Effector memory CD4-positive, alpha-beta T cell (primary cell): ENCODE data around the gene SLC52A1.
"Not testable (repeated sequence)": the region's sequence is repeated elsewhere in the genome, so short reads cannot be mapped to it uniquely, and the experiment has no call there.

ENCODE experiments used
- DNase-seq, 3 donors: peaks; one replicate each; pipeline ENCODE4 v3.0.0-alpha.2; 2020
- H3K27ac ChIP-seq: 2 replicates; pipeline ENCODE4 v1.7.0; 2013; ENCODE audit warnings: mild to moderate bottlenecking, low read length, moderate library complexity; ENCODE audit not compliant: insufficient read depth, poor library complexity, severe bottlenecking
- H3K27me3 ChIP-seq: replicated peaks from 2 replicates; pipeline ENCODE4 v1.7.0; 2013; ENCODE audit warnings: mild to moderate bottlenecking, low read length; ENCODE audit not compliant: insufficient read depth, control insufficient read depth, poor library complexity, severe bottlenecking
- H3K36me3 ChIP-seq: 2 replicates; pipeline ENCODE4 v1.7.0; 2013; ENCODE audit warnings: mild to moderate bottlenecking, low read length, moderate library complexity; ENCODE audit not compliant: control insufficient read depth, insufficient read depth
- H3K4me1 ChIP-seq: 2 replicates; pipeline ENCODE4 v1.7.0; 2013; ENCODE audit warnings: low read length, mild to moderate bottlenecking; ENCODE audit not compliant: control insufficient read depth, insufficient read depth, poor library complexity, severe bottlenecking
- H3K4me3 ChIP-seq: 2 replicates; pipeline ENCODE4 v1.7.0; 2013; ENCODE audit warnings: low read length, low read depth, mild to moderate bottlenecking; ENCODE audit not compliant: insufficient read depth, poor library complexity, severe bottlenecking
- H3K9me3 ChIP-seq: 2 replicates; pipeline ENCODE4 v1.7.0; 2013; ENCODE audit warnings: mild to moderate bottlenecking, low read length, moderate library complexity; ENCODE audit not compliant: control insufficient read depth
- total RNA-seq, 3 donors: gene quantifications; one replicate each; lab custom pipeline; 2026; lab: John Stamatoyannopoulos, UW

The SLC52A1 gene
- 0 to 0.61 (median 0.58) reads per million in 3 donors for total RNA-seq

DNA sequence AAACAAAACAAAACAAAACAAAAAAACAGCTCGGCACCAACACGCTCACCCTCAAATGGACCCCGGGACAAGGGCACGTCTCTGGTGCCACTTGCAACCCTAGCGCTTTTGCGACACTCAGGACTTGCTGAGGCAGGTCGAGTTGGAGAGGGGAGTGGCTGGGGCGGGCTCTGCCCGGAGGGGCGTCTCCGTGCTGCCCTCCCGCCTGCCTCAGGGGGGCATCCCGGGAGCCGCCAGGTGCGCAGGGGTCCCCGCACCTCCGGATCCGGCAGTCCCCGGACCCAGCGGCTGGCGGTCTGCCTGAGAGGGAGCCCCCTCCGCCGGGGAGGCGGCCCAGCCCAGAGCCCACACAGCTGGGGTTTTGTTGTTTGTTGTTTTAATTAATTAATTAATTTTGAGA is at the start of gene SLC52A1:
TSS of gene SLC52A1 (minus strand) at position 112 of the 400 bp plus-strand sequence. CDS start 820 bp downstream, outside the sequence.
- H3K4me3 ChIP-seq: no peak within 1 kb of the TSS

DNA sequence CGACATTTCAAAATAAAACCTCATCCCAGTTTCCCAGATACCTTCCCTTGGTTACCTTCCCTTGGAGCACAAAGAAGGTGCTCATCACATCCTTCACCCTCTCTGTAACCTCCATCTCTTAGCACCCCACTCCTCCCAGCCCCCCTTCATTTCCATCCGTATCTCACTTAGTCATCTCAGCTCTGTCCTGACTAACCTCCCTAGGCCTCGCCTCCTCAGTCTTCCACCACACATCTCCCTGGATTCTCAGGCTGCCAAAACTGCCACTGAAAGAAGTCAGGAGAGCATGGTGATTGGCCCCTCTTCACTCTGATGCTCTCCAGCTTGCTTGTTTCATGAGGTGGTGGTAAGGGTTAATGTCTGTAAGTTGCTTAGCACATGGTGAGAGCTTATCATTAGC is 45.4 kb upstream of the SLC52A1 start:
- DNase-seq: no peak
- no peaks in the 10 kb centered on the region for H3K36me3 ChIP-seq
- H3K4me1 ChIP-seq: peaks cover 10% of the 10 kb centered on the region
- no peak overlapping the region for H3K27ac ChIP-seq
- no peaks in the 10 kb centered on the region for H3K27me3 ChIP-seq
- peaks cover 1% of the 10 kb centered on the region for H3K9me3 ChIP-seq
- no peak overlapping the region for H3K4me3 ChIP-seq

More for the DNA sequence above, at the start of gene SLC52A1:
- Histone ChIP-seq H3K27ac (no peak within 1 kb of the TSS), H3K9me3 (no peaks in the 10 kb centered on the region), H3K27me3 (no peaks in the 10 kb centered on the region), H3K36me3 (no peaks in the 10 kb centered on the region), H3K4me1 (peaks cover 10% of the 10 kb centered on the region)
- DNase-seq: no peak

DNA sequence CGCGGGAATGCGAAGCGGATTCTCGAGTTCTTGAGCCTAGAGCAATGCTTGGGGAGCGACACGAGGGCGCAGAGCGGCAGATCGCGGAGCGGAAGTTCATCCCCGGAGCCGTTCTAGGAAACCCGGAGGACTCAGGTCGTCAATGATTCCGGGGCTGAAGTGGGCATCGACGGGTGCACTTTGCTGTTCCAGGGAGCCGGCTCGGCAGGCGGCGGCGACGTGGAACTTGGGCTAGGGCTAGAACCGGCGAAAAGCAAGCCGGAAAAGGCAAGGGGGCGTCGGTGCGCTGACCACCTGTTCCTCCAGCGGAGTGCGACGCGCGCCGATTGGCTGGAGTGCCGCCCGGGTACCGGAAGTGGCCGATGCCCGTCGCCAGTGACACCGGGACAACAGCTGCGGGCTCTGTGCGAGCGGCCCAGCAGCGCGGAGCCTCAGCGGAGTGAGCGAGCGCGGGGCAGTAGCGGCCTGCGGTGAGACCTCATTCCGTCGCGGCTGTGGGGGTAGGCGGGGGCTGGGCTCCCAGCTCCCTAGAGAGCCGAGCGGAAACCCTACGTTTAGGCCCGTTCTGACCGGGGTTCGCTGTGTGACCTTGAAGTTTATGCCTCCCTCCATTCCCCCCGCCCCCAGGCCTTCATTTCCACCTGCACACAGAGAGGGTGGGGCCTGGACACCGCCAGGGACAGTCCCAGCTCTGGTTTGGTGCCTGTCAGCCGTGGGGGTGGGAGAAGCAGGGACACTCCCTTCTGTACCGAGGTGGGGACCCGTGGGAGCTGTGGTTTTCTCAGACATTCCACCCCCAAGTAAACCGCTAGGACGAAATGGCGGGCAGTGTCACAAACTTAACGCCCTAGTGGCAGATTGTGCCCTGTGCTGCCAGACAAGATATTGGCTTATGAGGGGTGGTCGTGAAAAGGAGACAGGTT is 43.1 kb upstream of the SLC52A1 start, which contains the start of gene ZFP3:
TSS of gene ZFP3 (plus strand) at position 362 of the 923 bp plus-strand sequence. CDS start 13,038 bp downstream, outside the sequence.
- peak within 1 kb of the TSS; percentile 59 for H3K27ac ChIP-seq
- no peaks in the 10 kb centered on the region for H3K9me3 ChIP-seq
- DNase-seq: peak; percentile 45 to 55 (median 53)
- H3K4me1 ChIP-seq: peaks cover 10% of the 10 kb centered on the region
- H3K36me3 ChIP-seq: no peaks in the 10 kb centered on the region
- H3K27me3 ChIP-seq: no peaks in the 10 kb centered on the region
- H3K4me3 ChIP-seq: peak within 1 kb of the TSS; percentile 65

DNA sequence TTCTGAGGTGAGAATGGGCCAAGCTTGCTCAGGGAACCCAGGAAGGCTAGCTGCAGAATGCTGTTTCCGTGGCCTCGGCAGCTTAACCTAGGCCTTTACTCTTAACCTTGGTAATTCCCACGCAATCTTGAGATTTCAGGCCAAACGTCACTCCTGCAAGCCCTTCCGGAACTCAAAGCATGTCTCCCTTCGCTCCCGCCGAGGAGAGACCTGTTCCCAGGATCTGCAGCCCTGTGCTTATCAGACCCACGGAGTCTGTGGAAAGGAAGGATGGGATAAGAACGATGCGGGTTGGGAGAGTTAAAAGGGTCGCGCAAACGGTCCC is 42.5 kb upstream of the SLC52A1 start:
- Histone ChIP-seq H3K36me3 (no peaks in the 10 kb centered on the region), H3K27me3 (no peaks in the 10 kb centered on the region), H3K9me3 (no peaks in the 10 kb centered on the region), H3K4me1 (peaks cover 10% of the 10 kb centered on the region), H3K27ac (peak overlapping the region; percentile 59), H3K4me3 (peak overlapping the region; percentile 65)
- DNase-seq: no peak

DNA sequence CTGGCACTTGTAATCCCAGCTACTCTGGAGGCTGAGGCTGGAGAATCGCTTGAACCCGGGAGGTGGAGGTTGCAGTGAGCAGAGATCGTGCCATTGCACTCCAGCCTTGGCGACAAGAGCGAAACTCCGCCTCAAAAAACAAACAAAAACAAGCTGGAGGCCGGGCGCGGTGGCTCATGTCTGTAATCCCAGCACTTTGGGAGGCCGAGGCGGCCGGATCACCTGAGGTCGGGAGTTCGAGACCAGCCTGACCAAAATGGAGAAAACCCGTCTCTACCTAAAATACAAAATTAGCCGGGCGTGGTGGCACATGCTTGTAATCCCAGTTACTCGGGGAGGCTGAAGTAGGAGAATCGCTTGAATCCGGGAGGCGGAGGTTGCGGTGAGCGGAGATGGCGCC is 42.0 kb upstream of the SLC52A1 start:
- not testable (repeated sequence) for H3K36me3 ChIP-seq, H3K9me3 ChIP-seq, H3K4me3 ChIP-seq, H3K27ac ChIP-seq, DNase-seq, H3K27me3 ChIP-seq
- H3K4me1 ChIP-seq: peaks cover 10% of the 10 kb centered on the region

DNA sequence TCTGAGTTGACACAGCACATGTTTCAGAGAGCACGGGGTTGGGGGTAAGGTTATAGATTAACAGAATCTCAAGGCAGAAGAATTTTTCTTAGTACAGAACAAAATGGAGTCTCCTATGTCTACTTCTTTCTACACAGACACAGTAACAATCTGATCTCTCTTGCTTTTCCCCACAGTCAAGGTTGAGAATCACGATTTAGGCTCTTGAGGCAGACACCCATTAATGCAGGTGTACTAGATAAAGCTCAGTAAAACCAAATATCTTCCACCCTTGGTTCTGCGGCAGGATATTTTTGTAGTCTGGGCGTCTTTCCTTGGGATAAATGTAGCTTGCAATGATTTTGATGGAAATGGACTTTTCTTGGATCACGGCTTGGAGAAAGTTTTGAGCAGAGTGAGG is 40.2 kb upstream of the SLC52A1 start:
- H3K27me3 ChIP-seq: not testable (repeated sequence)

DNA sequence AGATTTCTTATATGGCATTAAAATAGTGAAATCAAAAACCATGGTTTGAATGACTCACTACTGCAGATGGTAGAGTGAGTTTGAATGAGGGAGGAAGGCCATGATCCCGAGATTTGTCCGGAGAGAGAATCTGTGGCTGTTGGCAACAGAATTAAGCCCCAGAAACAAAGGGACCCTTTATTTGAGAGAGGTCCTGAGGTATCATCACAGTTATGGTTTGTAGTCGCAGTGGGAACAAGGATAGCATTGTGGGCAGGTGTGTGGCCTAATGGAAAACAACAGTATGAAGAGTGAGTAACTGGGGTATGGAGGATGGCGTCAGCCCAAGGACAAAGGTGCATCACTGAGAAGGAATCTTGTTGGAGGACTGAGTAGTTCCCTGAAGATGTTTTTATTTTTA is 34.5 kb upstream of the SLC52A1 start:
- no peaks in the 10 kb centered on the region for H3K27me3 ChIP-seq
- no peaks in the 10 kb centered on the region for H3K36me3 ChIP-seq
- no peak overlapping the region for H3K27ac ChIP-seq
- H3K9me3 ChIP-seq: no peaks in the 10 kb centered on the region
- DNase-seq: no peak
- H3K4me1 ChIP-seq: no peaks in the 10 kb centered on the region
- no peak overlapping the region for H3K4me3 ChIP-seq

More for the DNA sequence above, 40.2 kb upstream of the SLC52A1 start:
- DNase-seq, H3K36me3 ChIP-seq, H3K4me3 ChIP-seq, H3K27ac ChIP-seq, H3K9me3 ChIP-seq: not testable (repeated sequence)
- peaks cover 10% of the 10 kb centered on the region for H3K4me1 ChIP-seq

- DNase-seq: no peak
- Histone ChIP-seq H3K9me3 (no peaks in the 10 kb centered on the region), H3K4me3 (no peak overlapping the region), H3K36me3 (no peaks in the 10 kb centered on the region), H3K4me1 (no peaks in the 10 kb centered on the region), H3K27me3 (no peaks in the 10 kb centered on the region), H3K27ac (no peak overlapping the region)
Measured at GRCh38 chr17:5068236-5068635, 33.0 kb upstream of the SLC52A1 start.

- Histone ChIP-seq H3K36me3 (no peaks in the 10 kb centered on the region), H3K27ac (no peak overlapping the region), H3K27me3 (no peaks in the 10 kb centered on the region), H3K4me1 (peaks cover 4% of the 10 kb centered on the region), H3K4me3 (no peak overlapping the region), H3K9me3 (no peaks in the 10 kb centered on the region)
- DNase-seq: no peak
Measured at GRCh38 chr17:5065227-5065744, 30.1 kb upstream of the SLC52A1 start.

DNA sequence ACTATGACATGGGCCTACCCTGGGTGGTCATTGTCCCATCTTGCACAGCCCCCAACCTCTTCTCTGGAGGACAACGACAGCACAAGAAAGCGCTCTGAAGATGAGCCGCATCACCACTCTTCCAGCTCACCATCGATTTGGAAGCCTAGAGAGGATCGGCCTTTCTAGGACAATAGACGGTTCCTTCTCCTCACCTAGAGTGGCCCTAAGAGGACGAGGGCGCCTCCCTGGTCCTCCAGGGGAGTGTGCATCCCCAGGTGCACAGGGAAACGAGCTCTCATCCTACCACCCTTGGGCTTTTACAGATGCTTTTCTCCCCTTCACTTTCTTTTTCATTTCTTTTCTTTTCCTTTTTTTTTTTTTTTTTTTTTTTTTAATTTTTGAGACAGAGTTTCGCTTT is 20.3 kb upstream of the SLC52A1 start:
- no peak for DNase-seq
- Histone ChIP-seq H3K9me3 (no peaks in the 10 kb centered on the region), H3K27ac (no peak overlapping the region), H3K36me3 (no peaks in the 10 kb centered on the region), H3K4me1 (no peaks in the 10 kb centered on the region), H3K4me3 (no peak overlapping the region), H3K27me3 (no peaks in the 10 kb centered on the region)
